Endothelial cell of umbilical vein (primary cell): Measurements from ENCODE around the gene CSRP2. TPM values are rescaled to one million over a fixed set of nuclear protein-coding genes. Genes with fewer than 3 reads are reported as not detected.

Experiments
- BruUV-seq: library from RNA; stranded (reverse); fragments of 400-500 nt; replicated peaks from 2 replicates; lab custom pipeline; 2021; lab: Mats Ljungman, UMichigan
- CTCF ChIA-PET: fragments of 300-600, 350-600 bp; sonication (Branson Sonifier 250); formaldehyde crosslinking; loops from one replicate; lab custom pipeline; 2021; ENCODE audit warnings: antibody characterized with exemption, inconsistent platforms; lab: Charles Lee
- POLR2A ChIA-PET: fragments of 300-600, 350-600 bp; sonication (Branson Sonifier 250); formaldehyde crosslinking; loops from one replicate; lab custom pipeline; 2021; ENCODE audit warnings: antibody characterized with exemption, inconsistent platforms; lab: Charles Lee
- DNase-seq: peaks from one replicate; pipeline ENCODE4 v3.0.0-alpha.2; 2011; ENCODE audit warnings: low read depth, low spot score
- FAIRE-seq: peaks from 2 replicates; lab custom pipeline; 2011; peaks lifted over from hg19 to GRCh38; lab: Jason Lieb, UNC
- H2AFZ ChIP-seq: 2 replicates; pipeline ENCODE4 v1.6.0; 2012; ENCODE audit warnings: low read depth, low read length, control low read depth, inconsistent platforms
- H3K27ac ChIP-seq: 2 replicates; pipeline ENCODE4 v1.5.1; 2011; ENCODE audit warnings: low read depth, mild to moderate bottlenecking, control low read depth, low read length, moderate library complexity; ENCODE audit not compliant: insufficient read depth
- H3K27me3 ChIP-seq, 2 experiments: 2 replicates each; pipeline versions ENCODE4 v1.6.0 to v1.6.1; 2011; ENCODE audit warnings: low read length in 2 of 2, mixed read lengths in 1 of 2; ENCODE audit not compliant: control insufficient read depth in 2 of 2, insufficient read depth in 2 of 2
- H3K36me3 ChIP-seq, 2 experiments: 2 replicates in 1 of 2; 3 replicates in 1 of 2; pipeline ENCODE4 v1.5.1; 2011; ENCODE audit warnings: low read length in 2 of 2, mild to moderate bottlenecking in 1 of 2, moderate library complexity in 1 of 2; ENCODE audit not compliant: control insufficient read depth in 2 of 2, insufficient read depth in 2 of 2; ENCODE audit errors: extremely low read depth in 1 of 2
- H3K4me1 ChIP-seq: 3 replicates; pipeline ENCODE4 v1.5.1; 2011; ENCODE audit warnings: mild to moderate bottlenecking, low read length; ENCODE audit not compliant: control insufficient read depth, insufficient read depth; ENCODE audit errors: extremely low read depth
- H3K4me2 ChIP-seq: 2 replicates; pipeline ENCODE4 v1.6.1; 2011; ENCODE audit warnings: low read length, control low read depth, mixed read lengths; ENCODE audit not compliant: insufficient read depth
- H3K4me3 ChIP-seq, 3 experiments: fragments of 200-600 bp in 1 of 3; sonication (generic), shearing (Covaris generic) in 1 of 3; replicated peaks in 1 of 3; 2 replicates each; pipeline ENCODE4 v1.5.1; 2011 to 2016; ENCODE audit warnings: control low read depth in 3 of 3, low read length in 3 of 3, mild to moderate bottlenecking in 2 of 3, inconsistent platforms in 1 of 3, low read depth in 1 of 3, moderate library complexity in 1 of 3; ENCODE audit not compliant: insufficient read depth in 1 of 3
- H3K79me2 ChIP-seq: 2 replicates; pipeline ENCODE4 v1.6.0; 2012; ENCODE audit warnings: low read length, inconsistent platforms; ENCODE audit not compliant: control insufficient read depth, insufficient read depth
- H3K9ac ChIP-seq: replicated peaks from 2 replicates; pipeline ENCODE3; 2011; ENCODE audit warnings: low read length, control low read depth; ENCODE audit not compliant: insufficient read depth; ENCODE audit errors: extremely low read depth
- H3K9me1 ChIP-seq: replicated peaks from 3 replicates; pipeline ENCODE4 v1.6.0; 2011; ENCODE audit warnings: mild to moderate bottlenecking, low read length; ENCODE audit not compliant: control insufficient read depth, insufficient read depth; ENCODE audit errors: extremely low read depth
- H3K9me3 ChIP-seq: replicated peaks from 2 replicates; pipeline ENCODE4 v1.5.1; 2012; ENCODE audit warnings: low read length, inconsistent platforms; ENCODE audit not compliant: control insufficient read depth, insufficient read depth
- H4K20me1 ChIP-seq: replicated peaks from 2 replicates; pipeline ENCODE3; 2011; ENCODE audit warnings: mild to moderate bottlenecking, low read length; ENCODE audit not compliant: control insufficient read depth, insufficient read depth; ENCODE audit errors: extremely low read depth
- CTCF ChIP-seq, 2 donors: IDR thresholded peaks; 1 replicate in 1 of 2; 2 replicates in 1 of 2; pipeline ENCODE4 v1.5.1; 2011; ENCODE audit warnings: low read length in 2 of 2, mild to moderate bottlenecking in 2 of 2, moderate library complexity in 2 of 2, control low read depth in 1 of 2, inconsistent platforms in 1 of 2, low read depth in 1 of 2; ENCODE audit not compliant: insufficient read depth in 1 of 2; ENCODE audit errors: extremely low read depth in 1 of 2
- EZH2 ChIP-seq: IDR thresholded peaks from 2 replicates; pipeline ENCODE4 v1.6.1; 2012; ENCODE audit warnings: borderline replicate concordance, low read depth, mild to moderate bottlenecking, moderate library complexity, low read length, inconsistent platforms; ENCODE audit not compliant: severe bottlenecking
- FOS ChIP-seq: IDR thresholded peaks from 2 replicates; pipeline ENCODE4 v1.6.1; 2011; ENCODE audit warnings: mild to moderate bottlenecking, low read length, moderate library complexity, borderline replicate concordance; ENCODE audit not compliant: insufficient read depth
- GATA2 ChIP-seq: IDR thresholded peaks from 2 replicates; pipeline ENCODE4 v1.7.0; 2011; ENCODE audit warnings: low read depth, mild to moderate bottlenecking, moderate library complexity, mixed read lengths, low read length; ENCODE audit not compliant: insufficient read length, insufficient read depth
- JUN ChIP-seq: IDR thresholded peaks from 2 replicates; pipeline ENCODE4 v1.6.1; 2011; ENCODE audit warnings: borderline replicate concordance, low read depth; ENCODE audit not compliant: insufficient read length, insufficient read depth
- MYC ChIP-seq: IDR thresholded peaks from one replicate; pipeline ENCODE4 v1.6.1; 2011; ENCODE audit warnings: mild to moderate bottlenecking, low read depth, low read length
- POLR2A ChIP-seq: IDR thresholded peaks from 2 replicates; pipeline ENCODE4 v1.6.1; 2012; ENCODE audit warnings: low read depth, mild to moderate bottlenecking, control low read depth, low read length
- POLR2AphosphoS5 ChIP-seq: IDR thresholded peaks from 2 replicates; pipeline ENCODE4 v1.6.1; 2012; ENCODE audit warnings: low read depth, mild to moderate bottlenecking, control low read depth, low read length, moderate library complexity; ENCODE audit not compliant: insufficient read depth
- dilution Hi-C: fragments of 300-500 bp; cut with MboI; formaldehyde crosslinking; loops from one replicate; pipeline ENCODE4 v1.15.0; 2019; ENCODE audit warnings: low sequenced_read_pairs; ENCODE audit not compliant: extremely low pct_ligation_motif_present
- intact Hi-C: fragments of 100-400 bp; cut with micrococcal nuclease; formaldehyde crosslinking; loops from one replicate; pipeline ENCODE4 v1.10.0; 2022
- polyA plus RNA-seq, 4 experiments: library from polyadenylated mRNA; depleted of rRNA in 3 of 4; stranded (reverse) in 3 of 4; unstranded in 1 of 4; fragments of >200 nt; gene quantifications; 2 replicates each; pipeline versions ENCODE4 v1.2.1 to v1.2.3, GENCODE V29; 2011 to 2012; ENCODE audit warnings: missing spikeins in 1 of 4
- total RNA-seq: library from RNA; stranded (reverse); gene quantifications from 2 replicates; pipeline ENCODE4 v1.2.3, GENCODE V29; 2021
- TF ChIP-seq, protein P1 (sequence below): IDR thresholded peaks from 2 replicates; pipeline ENCODE4 v1.6.1; 2011; ENCODE audit not compliant: insufficient read depth, insufficient read length

CSRP2 gene
- total and polyA plus RNA-seq, 2 donors (not counting 3 experiments of a cell fraction or from before 2014, with no cell fraction given) = 8.8 to 13.4 TPM

GRCh38 chr12:76898442-76898841 lies 19.6 kb upstream of the CSRP2 start:
- no peak overlapping the region for H3K4me2 ChIP-seq
- POLR2A ChIA-PET = no interaction called here
- H3K27ac ChIP-seq = no peak overlapping the region
- DNase-seq (no peak), FAIRE-seq (no peak)
- no peaks in the 10 kb centered on the region for H4K20me1 ChIP-seq
- no TSS peak for BruUV-seq
- dilution Hi-C loops (no loop called here), intact Hi-C loops (no loop called here)
- no peak for TF ChIP-seq POLR2AphosphoS5
- no peak for TF ChIP-seq FOS
- TF ChIP-seq, protein P1, sequence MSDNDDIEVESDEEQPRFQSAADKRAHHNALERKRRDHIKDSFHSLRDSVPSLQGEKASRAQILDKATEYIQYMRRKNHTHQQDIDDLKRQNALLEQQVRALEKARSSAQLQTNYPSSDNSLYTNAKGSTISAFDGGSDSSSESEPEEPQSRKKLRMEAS = no peak
- no peak for TF ChIP-seq GATA2
- TF ChIP-seq JUN = no peak
- no peak for TF ChIP-seq POLR2A
- no peak for TF ChIP-seq CTCF (IDR thresholded peaks at IDR 0.05; ENCODE audit: extremely low read depth in 1 of 2, insufficient read depth in 1 of 2, low read depth in 1 of 2, low read length in 2 of 2)
- no peak for TF ChIP-seq MYC
- TF ChIP-seq EZH2 = no peak
- H3K4me3 ChIP-seq = no peak overlapping the region
- H3K9ac ChIP-seq = no peak overlapping the region
- H3K79me2 ChIP-seq = no peaks in the 10 kb centered on the region
- H2AFZ ChIP-seq = no peak overlapping the region
- no peaks in the 10 kb centered on the region for H3K27me3 ChIP-seq
- H3K9me1 ChIP-seq = no peaks in the 10 kb centered on the region
- no peaks in the 10 kb centered on the region for H3K4me1 ChIP-seq
- CTCF ChIA-PET = no interaction called here
- H3K36me3 ChIP-seq = no peaks in the 10 kb centered on the region
- H3K9me3 ChIP-seq = no peaks in the 10 kb centered on the region
